OCI-LY7 (cell line): ENCODE results near the gene CWC22. TPM values are rescaled to one million over a fixed set of nuclear protein-coding genes. Genes with fewer than 3 reads are reported as not detected.

Experiments
- BruUV-seq: library from RNA; stranded (reverse); fragments of 400-500 nt; replicated peaks from 2 replicates; lab custom pipeline; 2021; lab: Mats Ljungman, UMichigan
- CTCF ChIA-PET: fragments of 300-600 bp; sonication (Branson Sonifier 250); formaldehyde crosslinking; loops from one replicate; lab custom pipeline; 2022; ENCODE audit warnings: antibody characterized with exemption; ENCODE audit not compliant: unreplicated experiment; lab: Charles Lee
- POLR2A ChIA-PET: fragments of 300-600 bp; sonication (Branson Sonifier 250); formaldehyde crosslinking; loops from one replicate; lab custom pipeline; 2022; ENCODE audit warnings: antibody characterized with exemption; lab: Charles Lee
- DNase-seq: peaks from one replicate; pipeline ENCODE4 v3.0.0-alpha.2; 2015; ENCODE audit warnings: low spot score
- H2AFZ ChIP-seq: fragments of 200-600 bp; sonication (generic), shearing (Covaris generic); 2 replicates; pipeline ENCODE4 v1.6.1; 2014; ENCODE audit warnings: mild to moderate bottlenecking, antibody characterized with exemption, low read length, moderate library complexity
- H3K27ac ChIP-seq: fragments of 200-600 bp; sonication (generic); 2 replicates; pipeline ENCODE4 v1.5.1; 2014; ENCODE audit warnings: mixed run types, low read depth, mild to moderate bottlenecking, moderate library complexity, low read length, inconsistent platforms; ENCODE audit not compliant: poor library complexity, severe bottlenecking
- H3K36me3 ChIP-seq: fragments of 200-600 bp; sonication (generic); 2 replicates; pipeline ENCODE4 v1.6.1; 2014; ENCODE audit warnings: mild to moderate bottlenecking, antibody characterized with exemption, low read length, moderate library complexity, mixed read lengths; ENCODE audit not compliant: insufficient read depth
- H3K4me1 ChIP-seq: fragments of 200-600 bp; sonication (generic); 2 replicates; pipeline ENCODE4 v1.5.1; 2014; ENCODE audit warnings: mild to moderate bottlenecking, low read length; ENCODE audit not compliant: insufficient read depth, poor library complexity, severe bottlenecking
- H3K4me2 ChIP-seq: fragments of 200-600 bp; sonication (generic); 2 replicates; pipeline ENCODE4 v1.6.1; 2014; ENCODE audit warnings: mild to moderate bottlenecking, low read length
- H3K4me3 ChIP-seq: fragments of 200-600 bp; sonication (generic); 2 replicates; pipeline ENCODE4 v1.5.1; 2014; ENCODE audit warnings: mild to moderate bottlenecking, low read depth, low read length; ENCODE audit not compliant: poor library complexity, severe bottlenecking
- H3K79me2 ChIP-seq: fragments of 200-600 bp; sonication (generic); 2 replicates; pipeline ENCODE4 v1.6.1; 2016; ENCODE audit warnings: low read depth, mild to moderate bottlenecking, low read length, moderate library complexity, mixed read lengths; ENCODE audit not compliant: insufficient read depth
- H3K9me2 ChIP-seq: fragments of 200-600 bp; sonication (generic); 2 replicates; pipeline ENCODE4 v1.6.1; 2016; ENCODE audit warnings: mild to moderate bottlenecking, low read length, mixed read lengths; ENCODE audit not compliant: insufficient read depth
- H3K9me3 ChIP-seq: fragments of 200-600 bp; sonication (generic); 2 replicates; pipeline ENCODE4 v1.6.1; 2014; ENCODE audit warnings: mild to moderate bottlenecking, mixed run types, low read length, mixed read lengths
- H4K20me1 ChIP-seq: fragments of 200-600 bp; sonication (generic); 2 replicates; pipeline ENCODE4 v1.6.1; 2014; ENCODE audit warnings: mild to moderate bottlenecking, antibody characterized with exemption, low read length, moderate library complexity, mixed read lengths; ENCODE audit not compliant: insufficient read depth
- EZH2phosphoT487 ChIP-seq: fragments of 200-600 bp; sonication (generic); IDR thresholded peaks from 2 replicates; pipeline ENCODE4 v1.6.1; 2018; ENCODE audit warnings: low read depth, borderline replicate concordance, mild to moderate bottlenecking, mixed run types, antibody characterized with exemption, low read length, moderate library complexity, mixed read lengths
- intact Hi-C: fragments of 100-400 bp; cut with micrococcal nuclease; formaldehyde crosslinking; loops from one replicate; pipeline ENCODE4 v1.10.0; 2022; ENCODE audit not compliant: unreplicated experiment
- total RNA-seq, 2 experiments: library from RNA; depleted of rRNA in 1 of 2; stranded (reverse); fragments of >200 nt in 1 of 2; shearing (Covaris generic) in 1 of 2; gene quantifications; 2 replicates each; pipeline ENCODE4 v1.2.3, GENCODE V29; 2014 to 2022
- TF ChIP-seq, protein P1 (sequence below): fragments of 200-600 bp; sonication (generic); conservative IDR thresholded peaks from 2 replicates; pipeline ENCODE4 v1.5.1; 2014; ENCODE audit warnings: mild to moderate bottlenecking, antibody characterized with exemption, low read length, moderate library complexity, mixed read lengths

CWC22 gene
- total RNA-seq, 2 experiments from 2014 or later: 11.6 to 20.0 TPM

DNA sequence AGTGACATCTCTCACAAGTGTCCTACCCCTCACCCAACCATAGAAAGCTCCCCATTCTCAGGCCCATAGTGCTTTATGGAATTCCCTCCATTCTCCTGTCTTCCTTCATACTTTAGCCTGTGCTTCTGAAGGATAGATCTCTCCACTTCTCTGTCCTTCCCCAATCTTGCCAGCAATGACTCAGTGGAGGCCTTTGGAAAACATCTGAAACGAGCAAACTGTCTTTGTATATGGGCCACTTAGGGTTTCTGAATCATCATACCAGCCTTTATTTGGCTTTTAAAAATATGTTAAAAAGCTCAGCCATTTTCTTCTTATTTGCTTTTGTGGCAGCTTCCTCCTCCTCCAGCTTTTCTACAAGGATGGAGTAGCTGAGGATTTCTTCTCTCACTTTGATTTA, 80.1 kb downstream of the CWC22 start:
- BruUV-seq: no TSS peak
- no peak overlapping the region for H3K4me2 ChIP-seq
- intact Hi-C loops: no loop called here
- TF ChIP-seq, protein P1, sequence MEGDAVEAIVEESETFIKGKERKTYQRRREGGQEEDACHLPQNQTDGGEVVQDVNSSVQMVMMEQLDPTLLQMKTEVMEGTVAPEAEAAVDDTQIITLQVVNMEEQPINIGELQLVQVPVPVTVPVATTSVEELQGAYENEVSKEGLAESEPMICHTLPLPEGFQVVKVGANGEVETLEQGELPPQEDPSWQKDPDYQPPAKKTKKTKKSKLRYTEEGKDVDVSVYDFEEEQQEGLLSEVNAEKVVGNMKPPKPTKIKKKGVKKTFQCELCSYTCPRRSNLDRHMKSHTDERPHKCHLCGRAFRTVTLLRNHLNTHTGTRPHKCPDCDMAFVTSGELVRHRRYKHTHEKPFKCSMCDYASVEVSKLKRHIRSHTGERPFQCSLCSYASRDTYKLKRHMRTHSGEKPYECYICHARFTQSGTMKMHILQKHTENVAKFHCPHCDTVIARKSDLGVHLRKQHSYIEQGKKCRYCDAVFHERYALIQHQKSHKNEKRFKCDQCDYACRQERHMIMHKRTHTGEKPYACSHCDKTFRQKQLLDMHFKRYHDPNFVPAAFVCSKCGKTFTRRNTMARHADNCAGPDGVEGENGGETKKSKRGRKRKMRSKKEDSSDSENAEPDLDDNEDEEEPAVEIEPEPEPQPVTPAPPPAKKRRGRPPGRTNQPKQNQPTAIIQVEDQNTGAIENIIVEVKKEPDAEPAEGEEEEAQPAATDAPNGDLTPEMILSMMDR: no peak
- TF ChIP-seq EZH2phosphoT487: no peak
- no peaks in the 10 kb centered on the region for H3K9me2 ChIP-seq
- peaks cover 37% of the 10 kb centered on the region; the same call in 1 of the 2 replicates for H3K9me3 ChIP-seq
- no peaks in the 10 kb centered on the region for H3K36me3 ChIP-seq
- no peaks in the 10 kb centered on the region for H3K79me2 ChIP-seq
- H3K4me1 ChIP-seq: no peaks in the 10 kb centered on the region
- H3K27ac ChIP-seq: no peak overlapping the region
- H3K4me3 ChIP-seq: no peak overlapping the region
- no peak for DNase-seq
- H4K20me1 ChIP-seq: no peaks in the 10 kb centered on the region
- POLR2A ChIA-PET: no interaction called here
- no peak overlapping the region for H2AFZ ChIP-seq
- CTCF ChIA-PET: interaction anchor here (0.7 kb wide), 1 partner anchor 9 kb away, joined by 3 read pairs; no protein-coding TSS in a partner anchor

GRCh38 chr2:179925713-179926112, 81.4 kb downstream of the CWC22 start:
- BruUV-seq: no TSS peak
- no peaks in the 10 kb centered on the region for H4K20me1 ChIP-seq
- no peaks in the 10 kb centered on the region for H3K36me3 ChIP-seq
- no peaks in the 10 kb centered on the region for H3K4me1 ChIP-seq
- POLR2A ChIA-PET: interaction anchor here (2.2 kb wide), 1 partner anchor 10 kb away, joined by 7 read pairs; no protein-coding TSS in a partner anchor
- DNase-seq: no peak
- no peaks in the 10 kb centered on the region for H3K9me2 ChIP-seq
- no peak for TF ChIP-seq EZH2phosphoT487
- TF ChIP-seq, protein P1: no peak
- peaks cover 37% of the 10 kb centered on the region; the same call in 1 of the 2 replicates for H3K9me3 ChIP-seq
- no peaks in the 10 kb centered on the region for H3K79me2 ChIP-seq
- H2AFZ ChIP-seq: no peak overlapping the region
- H3K4me2 ChIP-seq: no peak overlapping the region
- no peak overlapping the region for H3K4me3 ChIP-seq
- intact Hi-C loops: no loop called here
- H3K27ac ChIP-seq: no peak overlapping the region
- CTCF ChIA-PET: no interaction called here

- POLR2A ChIA-PET: interaction anchor here (0.6 to 1.2 kb wide), 3 partner anchors 19 to 662 kb away, joined by 3 to 4 read pairs (median 3); no protein-coding TSS in a partner anchor
- TF ChIP-seq, protein P1: no peak
- TF ChIP-seq EZH2phosphoT487: no peak
- Histone ChIP-seq H3K79me2 (no peaks in the 10 kb centered on the region), H3K9me3 (no peaks in the 10 kb centered on the region), H3K4me3 (no peak overlapping the region), H3K4me2 (no peak overlapping the region), H3K9me2 (no peaks in the 10 kb centered on the region), H3K4me1 (no peaks in the 10 kb centered on the region), H3K27ac (no peak overlapping the region), H3K36me3 (no peaks in the 10 kb centered on the region), H4K20me1 (no peaks in the 10 kb centered on the region), H2AFZ (no peak overlapping the region)
- intact Hi-C loops: no loop called here
- CTCF ChIA-PET: no interaction called here
- BruUV-seq: no TSS peak
- no peak for DNase-seq
Observed at GRCh38 chr2:179917272-179917671, 89.8 kb downstream of the CWC22 start.
